Liver (tissue), 9 donors: ENCODE results near the gene NFILZ. TPM values are rescaled to one million over a fixed set of nuclear protein-coding genes. Genes with fewer than 3 reads are reported as not detected.

ENCODE experiments used
- DNase-seq: peaks from one replicate; pipeline ENCODE4 v3.0.0-alpha.2; 2017; ENCODE audit warnings: low spot score
- H3K27ac ChIP-seq, 2 donors: one replicate each; pipeline ENCODE4 v1.7.0; 2013; ENCODE audit warnings: inconsistent platforms in 2 of 2, low read length in 2 of 2, control low read depth in 1 of 2, low read depth in 1 of 2, mild to moderate bottlenecking in 1 of 2
- H3K27me3 ChIP-seq, 4 donors: one replicate each; pipeline versions ENCODE4 v1.6.1 to v1.7.0; 2013; ENCODE audit warnings: low read length in 3 of 4, inconsistent platforms in 1 of 4, mild to moderate bottlenecking in 1 of 4, moderate library complexity in 1 of 4; ENCODE audit not compliant: control insufficient read depth in 4 of 4, insufficient read depth in 4 of 4
- H3K36me3 ChIP-seq, 4 donors: one replicate each; pipeline versions ENCODE4 v1.6.1 to v1.7.0; 2013; ENCODE audit warnings: low read length in 3 of 4, mild to moderate bottlenecking in 3 of 4, low read depth in 1 of 4, moderate library complexity in 1 of 4; ENCODE audit not compliant: control insufficient read depth in 4 of 4, insufficient read depth in 3 of 4
- H3K4me1 ChIP-seq, 4 donors: one replicate each; pipeline versions ENCODE4 v1.6.1 to v1.7.0; 2013; ENCODE audit warnings: low read length in 3 of 4, mild to moderate bottlenecking in 3 of 4, moderate library complexity in 1 of 4; ENCODE audit not compliant: control insufficient read depth in 4 of 4, insufficient read depth in 4 of 4
- H3K4me3 ChIP-seq, 3 donors: one replicate each; pipeline versions ENCODE4 v1.6.1 to v1.7.0; 2013; ENCODE audit warnings: low read length in 3 of 3, control low read depth in 1 of 3, low read depth in 1 of 3, mild to moderate bottlenecking in 1 of 3
- H3K9ac ChIP-seq, 2 donors: one replicate each; pipeline ENCODE4 v1.7.0; 2013; ENCODE audit warnings: low read length in 2 of 2, mild to moderate bottlenecking in 2 of 2, moderate library complexity in 2 of 2, control low read depth in 1 of 2, low read depth in 1 of 2
- H3K9me3 ChIP-seq, 4 donors: one replicate each; pipeline versions ENCODE4 v1.6.1 to v1.7.0; 2013; ENCODE audit warnings: low read length in 3 of 4; ENCODE audit not compliant: control insufficient read depth in 4 of 4
- ATF3 ChIP-seq: IDR thresholded peaks from 2 replicates; pipeline ENCODE4 v1.6.1; 2016; ENCODE audit warnings: antibody characterized with exemption
- CTCF ChIP-seq: fragments of 150-350 bp; IDR thresholded peaks from 2 replicates; pipeline ENCODE4 v1.5.1; 2017; ENCODE audit warnings: improper control_type of control experiment, low read depth, low read length; ENCODE audit not compliant: missing input control
- EGR1 ChIP-seq, 2 donors: IDR thresholded peaks; 2 replicates each; pipeline ENCODE4 v1.6.1; 2016 to 2018; ENCODE audit warnings: antibody characterized with exemption in 2 of 2, low read depth in 2 of 2
- FOXA1 ChIP-seq: IDR thresholded peaks from 2 replicates; pipeline ENCODE4 v1.6.1; 2016; ENCODE audit warnings: antibody characterized with exemption
- FOXA2 ChIP-seq: IDR thresholded peaks from 2 replicates; pipeline ENCODE4 v1.6.1; 2016; ENCODE audit warnings: antibody characterized with exemption
- GABPA ChIP-seq, 2 donors: IDR thresholded peaks in 1 of 2; conservative IDR thresholded peaks in 1 of 2; 2 replicates each; pipeline ENCODE4 v1.6.1; 2016; ENCODE audit warnings: antibody characterized with exemption in 2 of 2, mild to moderate bottlenecking in 1 of 2, moderate library complexity in 1 of 2
- HNF4A ChIP-seq, 2 donors: conservative IDR thresholded peaks; 2 replicates each; pipeline ENCODE4 v1.6.1; 2016; ENCODE audit warnings: antibody characterized with exemption in 2 of 2, mild to moderate bottlenecking in 2 of 2
- HNF4G ChIP-seq: IDR thresholded peaks from 2 replicates; pipeline ENCODE4 v1.6.1; 2016; ENCODE audit warnings: antibody characterized with exemption
- JUND ChIP-seq, 2 donors: IDR thresholded peaks; 2 replicates each; pipeline ENCODE4 v1.6.1; 2016; ENCODE audit warnings: antibody characterized with exemption in 2 of 2
- MAX ChIP-seq: IDR thresholded peaks from 2 replicates; pipeline ENCODE4 v1.6.1; 2016; ENCODE audit warnings: antibody characterized with exemption
- NR2F2 ChIP-seq: IDR thresholded peaks from 2 replicates; pipeline ENCODE4 v1.6.1; 2016; ENCODE audit warnings: antibody characterized with exemption
- RAD21 ChIP-seq, 2 donors: IDR thresholded peaks; 2 replicates each; pipeline ENCODE4 v1.6.1; 2016; ENCODE audit warnings: antibody characterized with exemption in 2 of 2, mild to moderate bottlenecking in 2 of 2
- REST ChIP-seq: IDR thresholded peaks from 2 replicates; pipeline ENCODE4 v1.6.1; 2016; ENCODE audit warnings: antibody characterized with exemption, mild to moderate bottlenecking
- RXRA ChIP-seq, 2 donors: IDR thresholded peaks; 2 replicates each; pipeline ENCODE4 v1.6.1; 2017 to 2018; ENCODE audit warnings: antibody characterized with exemption in 2 of 2, mild to moderate bottlenecking in 1 of 2
- SP1 ChIP-seq: IDR thresholded peaks from 2 replicates; pipeline ENCODE4 v1.6.1; 2018; ENCODE audit warnings: antibody characterized with exemption, mild to moderate bottlenecking
- TAF1 ChIP-seq: conservative IDR thresholded peaks from 2 replicates; pipeline ENCODE4 v1.6.1; 2016; ENCODE audit warnings: antibody characterized with exemption, mild to moderate bottlenecking
- YY1 ChIP-seq: IDR thresholded peaks from 2 replicates; pipeline ENCODE4 v1.6.1; 2016; ENCODE audit warnings: antibody characterized with exemption, mild to moderate bottlenecking
- ZBTB33 ChIP-seq: IDR thresholded peaks from 2 replicates; pipeline ENCODE4 v1.6.1; 2016; ENCODE audit warnings: antibody characterized with exemption
- WGBS: extraction: QIAGEN DNeasy Blood & Tissue Kit; methylation state at CpG from one replicate; pipeline ENCODE4 v1.1.7; 2013; 5-methylcytosine and 5-hydroxymethylcytosine counted together
- polyA plus RNA-seq, 2 donors: library from polyadenylated mRNA; stranded (reverse) in 1 of 2; unstranded in 1 of 2; fragments of 200-250 nt in 1 of 2; fragments of >200 nt in 1 of 2; fragmentation: Nextera tagmentation in 1 of 2; extraction: Ambion mirVana in 1 of 2; gene quantifications; one replicate each; pipeline versions ENCODE4 v1.2.1 to v1.2.3, GENCODE V29; 2013 to 2015
- total RNA-seq, 2 donors: library from RNA; depleted of rRNA; stranded (reverse); fragments of >200 nt; gene quantifications; one replicate each; pipeline ENCODE4 v1.2.3, GENCODE V29; 2014
- donor health status: healthy.
- donor health status: healthy.
- donor health status: healthy.
- donor health status: healthy.
- donor health status: healthy.

NFILZ gene
- total and polyA plus RNA-seq, 4 donors: not detected

GRCh38 chr19:8654591-8655339 lies 24.3 kb downstream of the NFILZ start:
- no peaks in the 10 kb centered on the region for H3K27me3 ChIP-seq
- DNase-seq: peak; percentile 68
- peaks cover 0 to 4% (median under 1%) of the 10 kb centered on the region in 4 donors for H3K4me1 ChIP-seq
- WGBS: 6% methylated on average over 15 of the region's 15 CpGs
- H3K4me3 ChIP-seq: peak overlapping the region in 1 of 3 donors; percentile 32
- no peak overlapping the region for H3K9ac ChIP-seq
- no peaks in the 10 kb centered on the region for H3K36me3 ChIP-seq
- no peak overlapping the region for H3K27ac ChIP-seq
- no peaks in the 10 kb centered on the region for H3K9me3 ChIP-seq
- no peak for TF ChIP-seq ATF3
- no peak for TF ChIP-seq GABPA (IDR thresholded peaks at IDR 0.05 in 1 of 2, conservative IDR thresholded peaks at IDR 0.05 in 1 of 2)
- TF ChIP-seq CTCF: peak; percentile 91
- peak; percentile 85 to 87 for TF ChIP-seq RAD21 (IDR thresholded peaks at IDR 0.05)

GRCh38 chr19:8655340-8655709 lies 24.9 kb downstream of the NFILZ start:
- no peak for TF ChIP-seq HNF4G
- no peak for TF ChIP-seq JUND (IDR thresholded peaks at IDR 0.05)
- no peak for TF ChIP-seq RXRA (IDR thresholded peaks at IDR 0.05)
- TF ChIP-seq FOXA1: no peak
- no peak for TF ChIP-seq SP1
- no peak for TF ChIP-seq YY1
- TF ChIP-seq CTCF: no peak
- no peak for TF ChIP-seq ATF3
- no peak for TF ChIP-seq NR2F2
- TF ChIP-seq FOXA2: no peak
- no peak for TF ChIP-seq RAD21 (IDR thresholded peaks at IDR 0.05)
- TF ChIP-seq TAF1: no peak
- no peak for TF ChIP-seq REST
- no peak for TF ChIP-seq MAX
- no peak for TF ChIP-seq EGR1 (IDR thresholded peaks at IDR 0.05; ENCODE audit: low read depth in 2 of 2)
- TF ChIP-seq ZBTB33: no peak
- TF ChIP-seq HNF4A (conservative IDR thresholded peaks at IDR 0.05): no peak
- H3K4me3 ChIP-seq: no peak overlapping the region
- peaks cover 0 to 4% (median under 1%) of the 10 kb centered on the region in 4 donors for H3K4me1 ChIP-seq
- no peaks in the 10 kb centered on the region for H3K9me3 ChIP-seq
- H3K27me3 ChIP-seq: no peaks in the 10 kb centered on the region
- 74% methylated on average over 12 of the region's 12 CpGs for WGBS
- H3K9ac ChIP-seq: no peak overlapping the region
- no peak for DNase-seq
- no peaks in the 10 kb centered on the region for H3K36me3 ChIP-seq
- H3K27ac ChIP-seq: no peak overlapping the region
